IMR-90 (cell line): ENCODE measurements around the gene DUSP16. TPM values are rescaled to one million over a fixed set of nuclear protein-coding genes. Genes with fewer than 3 reads are reported as not detected.

Source experiments
- ATAC-seq: fragments of 200-7000 bp; cut with Tn5 transposase; 2 replicates; pipeline ENCODE4 v1.9.1; 2020; ENCODE audit warnings: low read depth, mild to moderate bottlenecking, moderate library complexity
- BruUV-seq: library from RNA; stranded (reverse); fragments of 400-500 nt; replicated peaks from 2 replicates; lab custom pipeline; 2021; lab: Mats Ljungman, UMichigan
- CTCF ChIA-PET: fragments of 300-600 bp; formaldehyde crosslinking; extraction: SDS; loops from one replicate; lab custom pipeline; 2021; ENCODE audit warnings: antibody characterized with exemption; lab: Yijun Ruan, JAX
- POLR2A ChIA-PET: fragments of 300-600 bp; sonication (Branson Sonifier 250); formaldehyde crosslinking; loops from one replicate; lab custom pipeline; 2022; ENCODE audit warnings: antibody characterized with exemption; ENCODE audit not compliant: unreplicated experiment; lab: Charles Lee
- DNase-seq: peaks from one replicate; pipeline ENCODE4 v3.0.0; 2013
- H2AFZ ChIP-seq: replicated peaks from 2 replicates; pipeline ENCODE3; 2013; ENCODE audit warnings: low read length, mild to moderate bottlenecking; ENCODE audit not compliant: poor library complexity
- H2AK5ac ChIP-seq: 2 replicates; pipeline ENCODE4 v1.6.1; 2013; ENCODE audit warnings: low read depth, low read length, inconsistent platforms
- H2AK9ac ChIP-seq: replicated peaks from 2 replicates; pipeline ENCODE3; 2013; ENCODE audit warnings: mild to moderate bottlenecking, low read depth, low read length, moderate library complexity; ENCODE audit not compliant: poor library complexity
- H2BK120ac ChIP-seq: 2 replicates; pipeline ENCODE4 v1.6.1; 2013; ENCODE audit warnings: low read depth, low read length, inconsistent platforms
- H2BK15ac ChIP-seq: 3 replicates; pipeline ENCODE4 v1.6.1; 2013; ENCODE audit warnings: low read depth, low read length, inconsistent platforms
- H2BK20ac ChIP-seq: 2 replicates; pipeline ENCODE4 v1.6.1; 2013; ENCODE audit warnings: low read depth, mild to moderate bottlenecking, inconsistent platforms, low read length, moderate library complexity
- H2BK5ac ChIP-seq: 2 replicates; pipeline ENCODE4 v1.6.1; 2013; ENCODE audit warnings: mild to moderate bottlenecking, low read depth, low read length, inconsistent platforms; ENCODE audit not compliant: poor library complexity, severe bottlenecking
- H3K14ac ChIP-seq: replicated peaks from 2 replicates; pipeline ENCODE4 v1.6.1; 2013; ENCODE audit warnings: low read depth, low read length, inconsistent platforms
- H3K18ac ChIP-seq: 2 replicates; pipeline ENCODE4 v1.6.1; 2013; ENCODE audit warnings: low read depth, low read length, control low read depth
- H3K23ac ChIP-seq: 2 replicates; pipeline ENCODE4 v1.6.1; 2013; ENCODE audit warnings: low read depth, low read length, inconsistent platforms
- H3K27ac ChIP-seq: 2 replicates; pipeline ENCODE4 v1.5.1; 2013; ENCODE audit warnings: mild to moderate bottlenecking, control low read depth, low read length; ENCODE audit not compliant: insufficient read depth
- H3K27me3 ChIP-seq: 2 replicates; pipeline ENCODE4 v1.6.1; 2013; ENCODE audit warnings: low read length; ENCODE audit not compliant: control insufficient read depth, insufficient read depth
- H3K36me3 ChIP-seq: 2 replicates; pipeline ENCODE4 v1.6.1; 2013; ENCODE audit warnings: low read length, mixed read lengths; ENCODE audit not compliant: control insufficient read depth, insufficient read depth
- H3K4ac ChIP-seq: 2 replicates; pipeline ENCODE4 v1.6.1; 2013; ENCODE audit warnings: low read depth, low read length, inconsistent platforms
- H3K4me1 ChIP-seq: 2 replicates; pipeline ENCODE4 v1.6.1; 2013; ENCODE audit warnings: low read length, mixed read lengths; ENCODE audit not compliant: control insufficient read depth, insufficient read depth
- H3K4me2 ChIP-seq: 2 replicates; pipeline ENCODE4 v1.6.1; 2013; ENCODE audit warnings: low read depth, mild to moderate bottlenecking, control low read depth, low read length, moderate library complexity
- H3K4me3 ChIP-seq: 2 replicates; pipeline ENCODE4 v1.5.1; 2013; ENCODE audit warnings: low read depth, mild to moderate bottlenecking, control low read depth, low read length, moderate library complexity; ENCODE audit not compliant: insufficient read depth
- H3K56ac ChIP-seq: 2 replicates; pipeline ENCODE4 v1.6.1; 2013; ENCODE audit warnings: low read length, inconsistent platforms; ENCODE audit not compliant: insufficient read depth; ENCODE audit errors: extremely low read depth
- H3K79me1 ChIP-seq, 2 experiments: 2 replicates each; pipeline ENCODE4 v1.6.1; 2013; ENCODE audit warnings: low read length in 2 of 2, inconsistent platforms in 1 of 2, low read depth in 1 of 2
- H3K9ac ChIP-seq: 2 replicates; pipeline ENCODE4 v1.6.1; 2013; ENCODE audit warnings: low read depth, low read length, control low read depth
- H3K9me1 ChIP-seq: 2 replicates; pipeline ENCODE4 v1.6.1; 2013; ENCODE audit warnings: low read length, inconsistent platforms; ENCODE audit not compliant: insufficient read depth
- H3K9me3 ChIP-seq: 2 replicates; pipeline ENCODE4 v1.6.1; 2013; ENCODE audit warnings: low read length; ENCODE audit not compliant: control insufficient read depth, insufficient read depth
- H4K20me1 ChIP-seq: 2 replicates; pipeline ENCODE4 v1.6.1; 2013; ENCODE audit warnings: low read length, inconsistent platforms; ENCODE audit not compliant: insufficient read depth
- H4K5ac ChIP-seq: 2 replicates; pipeline ENCODE4 v1.6.1; 2013; ENCODE audit warnings: mild to moderate bottlenecking, low read depth, low read length, control low read depth
- H4K8ac ChIP-seq, 2 experiments: 2 replicates each; pipeline ENCODE4 v1.6.1; 2013; ENCODE audit warnings: low read depth in 2 of 2, low read length in 2 of 2, control low read depth in 1 of 2, inconsistent platforms in 1 of 2
- H4K91ac ChIP-seq: 2 replicates; pipeline ENCODE4 v1.6.1; 2013; ENCODE audit warnings: low read depth, low read length, inconsistent platforms; ENCODE audit not compliant: insufficient read depth
- BHLHE40 ChIP-seq: fragments of 150-350 bp; IDR thresholded peaks from 2 replicates; pipeline ENCODE4 v1.6.1; 2016; ENCODE audit warnings: mild to moderate bottlenecking, low read depth, low read length
- CHD1 ChIP-seq: IDR thresholded peaks from 2 replicates; pipeline ENCODE4 v1.6.1; 2012; ENCODE audit warnings: low read depth, low read length, improper control_type of control experiment
- MXI1 ChIP-seq: IDR thresholded peaks from 2 replicates; pipeline ENCODE4 v1.6.1; 2012; ENCODE audit warnings: low read depth, mild to moderate bottlenecking, low read length, moderate library complexity, borderline replicate concordance
- POLR2A ChIP-seq: IDR thresholded peaks from 2 replicates; pipeline ENCODE4 v1.6.1; 2012; ENCODE audit warnings: mild to moderate bottlenecking, low read depth, low read length
- RCOR1 ChIP-seq: IDR thresholded peaks from 2 replicates; pipeline ENCODE4 v1.6.1; 2012; ENCODE audit warnings: mild to moderate bottlenecking, low read length, improper control_type of control experiment; ENCODE audit not compliant: insufficient replicate concordance
- WGBS, 2 experiments: methylation state at CpG; one replicate each; pipeline versions ENCODE4 v1.1.5 to v1.1.7; 2013; ENCODE audit warnings: missing lambda C conversion rate in 2 of 2; ENCODE audit not compliant: insufficient read length in 1 of 2; ENCODE audit errors: extremely low coverage in 2 of 2; 5-methylcytosine and 5-hydroxymethylcytosine counted together
- dilution Hi-C: fragments of 300-500 bp; cut with HindIII; formaldehyde crosslinking; loops from one replicate; pipeline ENCODE4 v1.14.3; 2018; ENCODE audit warnings: low sequenced_read_pairs; ENCODE audit not compliant: unreplicated experiment
- in situ Hi-C: fragments of 300-500 bp; cut with MboI; formaldehyde crosslinking; loops from 3 replicates; pipeline ENCODE4 v1.14.3; 2019; ENCODE audit warnings: low sequenced_read_pairs, inconsistent platforms, mixed read lengths
- intact Hi-C: fragments of 100-400 bp; cut with micrococcal nuclease; formaldehyde crosslinking; loops from 2 replicates; pipeline ENCODE4 v1.10.0; 2022
- polyA plus RNA-seq, 3 experiments: library from polyadenylated mRNA; depleted of rRNA; stranded (reverse); fragments of >200 nt; gene quantifications; 2 replicates each; pipeline ENCODE4 v1.2.3, GENCODE V29; 2012; ENCODE audit warnings: low replicate concordance in 1 of 3
- total RNA-seq: library from RNA; depleted of rRNA; stranded (reverse); fragments of >200 nt; gene quantifications from 2 replicates; pipeline ENCODE4 v1.2.3, GENCODE V29; 2012
- TF ChIP-seq, protein P1 (sequence below): fragments of 150-350 bp; IDR thresholded peaks from 2 replicates; pipeline ENCODE4 v1.6.1; 2016; ENCODE audit warnings: low read depth, mild to moderate bottlenecking, low read length, moderate library complexity, borderline replicate concordance

DUSP16 gene
- total and polyA plus RNA-seq, 2 of the 4 experiments (the other 2 are of a cell fraction) = 4.7 to 10.0 TPM

DNA sequence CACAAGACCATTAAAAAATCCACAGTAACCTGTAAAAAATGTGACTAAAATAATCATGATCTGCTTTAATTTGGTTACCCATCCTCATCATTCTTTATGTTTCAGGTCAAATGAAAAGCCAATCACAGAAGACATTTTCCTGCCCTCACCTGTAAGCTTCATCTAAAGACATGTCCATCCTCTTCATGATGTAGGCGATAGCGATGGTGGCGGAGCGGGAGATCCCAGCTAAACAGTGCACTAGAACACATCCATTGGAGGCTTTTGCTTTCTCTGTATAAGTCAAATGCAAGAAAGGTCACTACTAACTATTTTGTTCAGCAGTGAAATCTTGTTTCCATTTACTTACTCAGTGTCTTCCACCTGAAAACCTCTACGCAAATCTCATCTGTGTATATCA lies 82.6 kb downstream of the DUSP16 start:
- H2BK5ac ChIP-seq = no peak overlapping the region
- POLR2A ChIA-PET = no interaction called here
- H3K18ac ChIP-seq = no peak overlapping the region
- peaks cover 4 to 12% of the 10 kb centered on the region in 2 experiments; a peak in 2 of 4 replicates for H3K79me1 ChIP-seq
- no peak overlapping the region for H3K4me2 ChIP-seq
- dilution Hi-C loops (no loop called here), in situ Hi-C loops (no loop called here), intact Hi-C loops (loop anchor here (2.0 kb wide), 1 partner anchor 13 kb away; no protein-coding TSS in a partner anchor)
- H2AK9ac ChIP-seq = no peak overlapping the region
- no peak for ATAC-seq
- no peak overlapping the region for H3K9ac ChIP-seq
- CTCF ChIA-PET = no interaction called here
- H4K5ac ChIP-seq = no peak overlapping the region
- no peaks in the 10 kb centered on the region for H3K9me3 ChIP-seq
- no peaks in the 10 kb centered on the region for H3K4me1 ChIP-seq
- no peak overlapping the region for H2BK20ac ChIP-seq
- no peak overlapping the region for H3K27ac ChIP-seq
- no peak overlapping the region for H3K23ac ChIP-seq
- H3K36me3 ChIP-seq = peaks cover 23% of the 10 kb centered on the region
- TF ChIP-seq MXI1 (no peak), RCOR1 (no peak), POLR2A (no peak), CHD1 (no peak), BHLHE40 (no peak)
- TF ChIP-seq, protein P1, sequence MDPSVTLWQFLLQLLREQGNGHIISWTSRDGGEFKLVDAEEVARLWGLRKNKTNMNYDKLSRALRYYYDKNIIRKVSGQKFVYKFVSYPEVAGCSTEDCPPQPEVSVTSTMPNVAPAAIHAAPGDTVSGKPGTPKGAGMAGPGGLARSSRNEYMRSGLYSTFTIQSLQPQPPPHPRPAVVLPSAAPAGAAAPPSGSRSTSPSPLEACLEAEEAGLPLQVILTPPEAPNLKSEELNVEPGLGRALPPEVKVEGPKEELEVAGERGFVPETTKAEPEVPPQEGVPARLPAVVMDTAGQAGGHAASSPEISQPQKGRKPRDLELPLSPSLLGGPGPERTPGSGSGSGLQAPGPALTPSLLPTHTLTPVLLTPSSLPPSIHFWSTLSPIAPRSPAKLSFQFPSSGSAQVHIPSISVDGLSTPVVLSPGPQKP = no peak
- H3K27me3 ChIP-seq = no peaks in the 10 kb centered on the region
- no peak overlapping the region for H3K14ac ChIP-seq
- BruUV-seq = no TSS peak
- H2AFZ ChIP-seq = no peak overlapping the region
- H4K8ac ChIP-seq = no peak overlapping the region
- no peaks in the 10 kb centered on the region for H3K9me1 ChIP-seq
- DNase-seq = no peak
- WGBS, 2 experiments = 100% methylated on average over 4 of the region's 5 CpGs; no CpG with 5 or more reads in 1 of the 2 experiments
- H2BK120ac ChIP-seq = no peak overlapping the region
- no peak overlapping the region for H3K4ac ChIP-seq
- no peak overlapping the region for H3K56ac ChIP-seq
- no peak overlapping the region for H3K4me3 ChIP-seq
- H4K91ac ChIP-seq = no peak overlapping the region
- peaks cover 4% of the 10 kb centered on the region; the same call in 1 of the 2 replicates for H4K20me1 ChIP-seq
- no peak overlapping the region for H2AK5ac ChIP-seq
- no peak overlapping the region for H2BK15ac ChIP-seq
